HepG2 (cell line): ENCODE results near the gene LSM2. TPM values are rescaled to one million over a fixed set of nuclear protein-coding genes. Genes with fewer than 3 reads are reported as not detected.

Experiments used
- BORCS8-MEF2B ChIP-seq: sonication (generic); formaldehyde crosslinking; IDR thresholded peaks from 2 replicates; pipeline ENCODE4 v1.8.0; 2022; ENCODE audit warnings: mild to moderate bottlenecking, missing genetic modification reagents
- ELK4 ChIP-seq: sonication (generic); formaldehyde crosslinking; IDR thresholded peaks from 2 replicates; pipeline ENCODE4 v1.9.0; 2021; ENCODE audit warnings: missing genetic modification reagents, borderline replicate concordance
- ESRRA ChIP-seq: sonication (generic); formaldehyde crosslinking; IDR thresholded peaks from 2 replicates; pipeline ENCODE4 v1.5.1; 2020; ENCODE audit warnings: mild to moderate bottlenecking, low read depth, missing genetic modification reagents
- HNRNPUL1 ChIP-seq: fragments of 200-400 bp; formaldehyde crosslinking; IDR thresholded peaks from 2 replicates; pipeline ENCODE4 v1.6.1; 2017; ENCODE audit warnings: low read depth, mild to moderate bottlenecking, low read length, moderate library complexity
- MLXIP ChIP-seq: sonication (generic); formaldehyde crosslinking; IDR thresholded peaks from 2 replicates; pipeline ENCODE4 v1.9.0; 2021; ENCODE audit warnings: missing genetic modification reagents, borderline replicate concordance
- NCOA5 ChIP-seq: sonication (generic); formaldehyde crosslinking; IDR thresholded peaks from 2 replicates; pipeline ENCODE4 v1.4.0; 2020; ENCODE audit warnings: missing genetic modification reagents
- POLR2G ChIP-seq: fragments of 200-400 bp; formaldehyde crosslinking; IDR thresholded peaks from 2 replicates; pipeline ENCODE4 v1.6.1; 2018; ENCODE audit warnings: mild to moderate bottlenecking, low read depth, low read length, moderate library complexity
- PRPF4 ChIP-seq: fragments of 200-400 bp; formaldehyde crosslinking; IDR thresholded peaks from 2 replicates; pipeline ENCODE4 v1.6.1; 2016; ENCODE audit warnings: low read length, low read depth; ENCODE audit not compliant: poor library complexity, severe bottlenecking
- SMAD1 ChIP-seq: sonication (generic); formaldehyde crosslinking; IDR thresholded peaks from 2 replicates; pipeline ENCODE4 v1.4.0; 2020; ENCODE audit warnings: missing genetic modification reagents, low read depth, mild to moderate bottlenecking, borderline replicate concordance
- ZFP36L1 ChIP-seq: sonication (generic); formaldehyde crosslinking; IDR thresholded peaks from 2 replicates; pipeline ENCODE4 v1.8.0; 2022; ENCODE audit warnings: mild to moderate bottlenecking, missing genetic modification reagents, moderate library complexity
- ZNF414 ChIP-seq: sonication (generic); formaldehyde crosslinking; IDR thresholded peaks from 2 replicates; pipeline ENCODE4 v1.5.0; 2020; ENCODE audit warnings: missing genetic modification reagents
- ZNF577 ChIP-seq: sonication (generic); formaldehyde crosslinking; IDR thresholded peaks from 2 replicates; pipeline ENCODE4 v1.4.0; 2020; ENCODE audit warnings: mild to moderate bottlenecking, low read depth, missing genetic modification reagents, borderline replicate concordance
- ZNF850 ChIP-seq: sonication (generic); formaldehyde crosslinking; conservative IDR thresholded peaks from 2 replicates; pipeline ENCODE4 v1.9.0; 2021; ENCODE audit warnings: mild to moderate bottlenecking, missing genetic modification reagents
- ZSCAN29 ChIP-seq: sonication (generic); formaldehyde crosslinking; conservative IDR thresholded peaks from 2 replicates; pipeline ENCODE4 v1.4.0; 2020; ENCODE audit warnings: mild to moderate bottlenecking, missing genetic modification reagents
- polyA plus RNA-seq, 8 experiments: library from polyadenylated mRNA; depleted of rRNA in 3 of 8; stranded (reverse) in 7 of 8; unstranded in 1 of 8; fragments of >200 nt; fragmentation: Illumina TruSeq in 4 of 8; extraction: Trizol in 4 of 8; gene quantifications; 2 replicates each; pipeline versions ENCODE4 v1.2.1 to v1.2.3, GENCODE V29; 2011 to 2016; ENCODE audit warnings: low read depth in 4 of 8, missing spikeins in 1 of 8, mixed read lengths in 1 of 8; ENCODE audit not compliant: insufficient read depth in 1 of 8
- total RNA-seq, 5 experiments: library from RNA; depleted of rRNA; stranded (reverse); fragments of >200 nt; fragmentation: Illumina TruSeq; extraction: Trizol; gene quantifications; 2 replicates each; pipeline ENCODE4 v1.2.3, GENCODE V29; 2016; ENCODE audit warnings: low read depth in 1 of 5
- TF ChIP-seq, protein P1 (sequence below): sonication (generic); formaldehyde crosslinking; IDR thresholded peaks from 2 replicates; pipeline ENCODE4 v1.4.0; 2020; ENCODE audit warnings: missing genetic modification reagents, borderline replicate concordance
- TF ChIP-seq, protein P2 (sequence below): sonication (generic); formaldehyde crosslinking; IDR thresholded peaks from 2 replicates; pipeline ENCODE4 v1.5.0; 2020; ENCODE audit warnings: mild to moderate bottlenecking, missing genetic modification reagents

Gene LSM2
- total and polyA plus RNA-seq, 2 of the 13 experiments (the other 11 are each of a cell fraction or from before 2014, with no cell fraction given) = 69.4 to 90.5 TPM

GRCh38 chr6:31806470-31807272, at the start of gene LSM2 (continued):
- TF ChIP-seq, protein P1, sequence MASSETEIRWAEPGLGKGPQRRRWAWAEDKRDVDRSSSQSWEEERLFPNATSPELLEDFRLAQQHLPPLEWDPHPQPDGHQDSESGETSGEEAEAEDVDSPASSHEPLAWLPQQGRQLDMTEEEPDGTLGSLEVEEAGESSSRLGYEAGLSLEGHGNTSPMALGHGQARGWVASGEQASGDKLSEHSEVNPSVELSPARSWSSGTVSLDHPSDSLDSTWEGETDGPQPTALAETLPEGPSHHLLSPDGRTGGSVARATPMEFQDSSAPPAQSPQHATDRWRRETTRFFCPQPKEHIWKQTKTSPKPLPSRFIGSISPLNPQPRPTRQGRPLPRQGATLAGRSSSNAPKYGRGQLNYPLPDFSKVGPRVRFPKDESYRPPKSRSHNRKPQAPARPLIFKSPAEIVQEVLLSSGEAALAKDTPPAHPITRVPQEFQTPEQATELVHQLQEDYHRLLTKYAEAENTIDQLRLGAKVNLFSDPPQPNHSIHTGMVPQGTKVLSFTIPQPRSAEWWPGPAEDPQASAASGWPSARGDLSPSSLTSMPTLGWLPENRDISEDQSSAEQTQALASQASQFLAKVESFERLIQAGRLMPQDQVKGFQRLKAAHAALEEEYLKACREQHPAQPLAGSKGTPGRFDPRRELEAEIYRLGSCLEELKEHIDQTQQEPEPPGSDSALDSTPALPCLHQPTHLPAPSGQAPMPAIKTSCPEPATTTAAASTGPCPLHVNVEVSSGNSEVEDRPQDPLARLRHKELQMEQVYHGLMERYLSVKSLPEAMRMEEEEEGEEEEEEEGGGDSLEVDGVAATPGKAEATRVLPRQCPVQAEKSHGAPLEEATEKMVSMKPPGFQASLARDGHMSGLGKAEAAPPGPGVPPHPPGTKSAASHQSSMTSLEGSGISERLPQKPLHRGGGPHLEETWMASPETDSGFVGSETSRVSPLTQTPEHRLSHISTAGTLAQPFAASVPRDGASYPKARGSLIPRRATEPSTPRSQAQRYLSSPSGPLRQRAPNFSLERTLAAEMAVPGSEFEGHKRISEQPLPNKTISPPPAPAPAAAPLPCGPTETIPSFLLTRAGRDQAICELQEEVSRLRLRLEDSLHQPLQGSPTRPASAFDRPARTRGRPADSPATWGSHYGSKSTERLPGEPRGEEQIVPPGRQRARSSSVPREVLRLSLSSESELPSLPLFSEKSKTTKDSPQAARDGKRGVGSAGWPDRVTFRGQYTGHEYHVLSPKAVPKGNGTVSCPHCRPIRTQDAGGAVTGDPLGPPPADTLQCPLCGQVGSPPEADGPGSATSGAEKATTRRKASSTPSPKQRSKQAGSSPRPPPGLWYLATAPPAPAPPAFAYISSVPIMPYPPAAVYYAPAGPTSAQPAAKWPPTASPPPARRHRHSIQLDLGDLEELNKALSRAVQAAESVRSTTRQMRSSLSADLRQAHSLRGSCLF (CRISPR knock-in tag) = no peak
- TF ChIP-seq BORCS8-MEF2B (CRISPR knock-in tag) (peak; percentile 95), POLR2G (peak; percentile 93), ELK4 (no peak), ESRRA (CRISPR knock-in tag) (peak; percentile 84), ZNF414 (CRISPR knock-in tag) (peak; percentile 66; the same call in 1 of the 2 replicates), MLXIP (CRISPR knock-in tag) (peak; percentile 81; the same call in 1 of the 2 replicates), HNRNPUL1 (peak; percentile 68; the same call in 1 of the 2 replicates), NCOA5 (CRISPR knock-in tag) (no peak), PRPF4 (no peak), ZSCAN29 (CRISPR knock-in tag) (peak; percentile 97), ZFP36L1 (peak; percentile 93), SMAD1 (CRISPR knock-in tag) (peak; percentile 86; the same call in 1 of the 2 replicates), ZNF577 (no peak), ZNF850 (CRISPR knock-in tag) (no peak; the same call in 1 of the 2 replicates)
- TF ChIP-seq, protein P2, sequence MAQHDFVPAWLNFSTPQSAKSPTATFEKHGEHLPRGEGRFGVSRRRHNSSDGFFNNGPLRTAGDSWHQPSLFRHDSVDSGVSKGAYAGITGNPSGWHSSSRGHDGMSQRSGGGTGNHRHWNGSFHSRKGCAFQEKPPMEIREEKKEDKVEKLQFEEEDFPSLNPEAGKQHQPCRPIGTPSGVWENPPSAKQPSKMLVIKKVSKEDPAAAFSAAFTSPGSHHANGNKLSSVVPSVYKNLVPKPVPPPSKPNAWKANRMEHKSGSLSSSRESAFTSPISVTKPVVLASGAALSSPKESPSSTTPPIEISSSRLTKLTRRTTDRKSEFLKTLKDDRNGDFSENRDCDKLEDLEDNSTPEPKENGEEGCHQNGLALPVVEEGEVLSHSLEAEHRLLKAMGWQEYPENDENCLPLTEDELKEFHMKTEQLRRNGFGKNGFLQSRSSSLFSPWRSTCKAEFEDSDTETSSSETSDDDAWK (CRISPR knock-in tag) = no peak
